ENCODE measurements around the gene GGTLC2.
A peak's percentile ranks its signal among the peaks of the same experiment; 100 is the strongest.
"Not testable (repeated sequence)": the region's sequence is repeated elsewhere in the genome, so short reads cannot be mapped to it uniquely, and the experiment has no call there.

GGTLC2 gene

DNA sequence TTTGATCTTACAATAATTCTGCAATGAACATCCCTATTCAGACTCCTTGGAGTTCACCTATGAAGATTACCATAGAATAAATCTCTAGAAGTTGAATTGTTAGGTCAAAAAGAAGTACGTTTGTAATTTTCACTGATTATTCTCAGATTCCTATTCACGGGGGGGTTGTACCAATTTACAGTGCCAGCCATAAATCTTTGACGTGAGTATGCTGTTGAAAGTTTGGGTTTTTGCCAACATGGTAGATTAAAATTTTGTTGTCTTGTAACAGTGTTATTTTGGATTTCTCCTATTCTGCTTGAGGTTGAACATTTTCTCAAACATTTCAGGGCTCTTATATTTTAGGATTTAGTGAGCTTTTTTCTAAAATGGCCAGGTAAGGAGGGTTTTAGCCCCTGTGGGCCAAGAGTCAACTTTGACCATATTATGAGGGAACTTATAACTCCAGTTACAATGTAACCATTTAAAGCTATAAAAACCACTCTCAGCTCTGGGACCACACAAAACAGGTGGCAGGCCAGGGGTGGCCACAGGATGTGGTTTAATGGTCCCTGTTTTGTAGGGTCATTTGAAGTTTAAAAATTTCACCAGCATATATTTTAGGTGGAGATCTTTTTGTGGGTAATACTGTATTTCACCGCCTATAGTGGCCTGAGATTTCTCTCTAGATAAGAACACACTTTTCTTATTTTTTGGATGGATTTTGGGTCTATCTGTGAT, 25.8 kb downstream of the GGTLC2 start:
- no peak for DNase-seq

GRCh38 chr22:22671506-22671905, 27.1 kb downstream of the GGTLC2 start:
- no peak for DNase-seq

DNA sequence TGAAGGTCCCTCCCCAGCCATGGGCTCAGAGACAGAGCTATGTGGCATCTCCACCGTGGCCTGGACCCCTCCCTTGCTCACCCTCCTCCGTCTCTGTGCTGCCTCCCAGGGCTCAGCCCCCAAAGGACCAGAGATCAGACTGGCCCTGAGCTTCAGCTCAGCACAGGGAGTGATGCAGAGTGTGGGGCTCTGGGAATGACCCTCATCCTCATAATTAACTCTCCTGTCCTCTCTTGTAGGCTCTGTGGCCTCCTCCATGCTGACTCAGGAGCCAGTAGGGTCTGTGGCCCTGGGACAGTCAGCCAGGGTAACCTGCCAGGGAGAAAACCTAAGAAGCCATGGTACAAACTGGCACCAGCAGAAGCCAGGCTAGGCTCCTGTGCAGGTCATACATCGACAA, 28.7 kb downstream of the GGTLC2 start:
- DNase-seq = no peak

GRCh38 chr22:22673628-22674027, 29.2 kb downstream of the GGTLC2 start:
- DNase-seq = no peak

GRCh38 chr22:22674467-22674866, 30.1 kb downstream of the GGTLC2 start:
- DNase-seq = no peak

- DNase-seq = no peak
These were observed 34.6 kb downstream of the GGTLC2 start for GRCh38 chr22:22678970-22679369.

GRCh38 chr22:22680396-22680795, 36.0 kb downstream of the GGTLC2 start:
- no peak for DNase-seq

DNA sequence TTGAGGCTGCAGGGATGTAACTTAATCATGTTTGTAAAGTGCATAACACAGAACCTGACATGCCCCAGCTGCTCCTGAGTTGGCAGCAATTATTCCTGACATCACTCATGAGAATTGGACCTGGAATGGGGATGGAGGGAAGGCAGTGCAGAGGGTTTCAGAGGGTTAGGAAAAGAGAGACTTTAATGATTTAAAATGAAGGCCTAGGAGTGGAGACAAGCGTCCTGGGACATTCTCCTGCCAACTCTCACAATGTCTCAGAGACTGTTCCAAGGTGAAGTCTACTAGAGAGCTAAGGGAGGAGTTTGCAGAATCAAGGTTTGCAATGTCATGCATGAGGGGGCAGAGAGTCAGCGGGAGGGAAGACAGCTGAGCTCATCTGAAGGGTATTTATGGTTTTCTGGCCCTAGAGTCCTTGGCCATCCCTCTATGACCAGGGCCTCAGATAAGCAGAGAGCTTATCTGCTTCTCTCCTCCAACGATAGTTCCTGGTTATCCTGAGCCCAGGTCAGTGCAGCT, 36.9 kb downstream of the GGTLC2 start:
- DNase-seq = no peak

DNA sequence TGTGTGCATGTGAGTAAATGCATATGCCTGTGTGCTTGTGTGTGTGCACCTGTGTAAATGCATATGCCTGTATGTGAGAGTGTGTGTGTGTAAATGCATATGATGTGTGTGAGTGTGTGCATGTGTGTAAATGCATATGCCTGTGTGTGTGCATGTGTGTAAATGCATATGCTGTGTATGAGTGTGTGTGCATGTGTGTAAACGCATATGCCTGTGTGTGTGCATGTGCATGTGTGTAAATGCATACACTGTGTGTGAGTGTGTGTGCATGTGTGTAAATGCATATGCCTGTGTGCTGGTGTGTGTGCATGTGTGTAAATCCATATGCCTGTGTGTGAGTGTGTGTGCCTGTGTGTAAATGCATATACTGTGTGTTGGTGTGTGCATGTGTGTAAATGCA, 37.8 kb downstream of the GGTLC2 start:
- no peak for DNase-seq

DNA sequence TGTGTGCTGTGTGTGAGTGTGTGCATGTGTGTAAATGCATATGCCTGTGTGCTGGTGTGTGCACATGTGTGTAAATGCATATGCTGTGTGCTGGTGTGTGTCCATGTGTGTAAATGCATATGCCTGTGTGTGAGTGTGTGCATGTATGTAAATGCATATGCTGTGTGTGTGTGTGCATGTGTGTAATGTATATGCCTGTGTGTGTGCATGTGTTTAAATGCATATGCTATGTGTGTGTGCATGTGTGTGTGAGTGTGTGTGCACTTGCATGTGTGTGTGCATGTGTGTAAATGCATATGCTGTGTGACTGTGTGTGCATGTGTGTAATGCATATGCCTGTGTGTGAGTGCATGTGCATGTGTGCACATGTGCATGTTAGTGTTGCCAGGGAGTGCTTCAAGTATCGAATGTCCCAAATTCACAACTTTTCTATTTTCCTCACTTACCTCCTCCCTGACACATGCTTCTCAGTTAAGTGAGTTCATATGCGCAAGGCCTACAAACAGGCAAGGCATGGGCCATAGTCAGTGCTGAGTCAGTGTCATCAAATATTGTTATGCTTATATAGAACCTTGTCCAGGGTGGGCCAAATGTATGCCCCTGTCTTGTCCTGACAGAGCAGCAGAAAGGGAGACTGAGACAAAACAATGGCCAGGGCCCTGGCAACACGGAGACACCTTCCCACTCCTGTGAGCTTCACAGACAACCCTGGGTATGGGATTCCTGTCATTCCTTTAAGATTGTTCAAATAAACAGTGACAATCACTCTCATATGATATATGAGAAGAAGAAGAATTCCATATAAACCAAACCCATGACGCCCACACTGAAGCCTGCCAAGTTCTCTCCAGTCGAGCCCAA, 38.6 kb downstream of the GGTLC2 start:
- no peak for DNase-seq

GRCh38 chr22:22683668-22684361, 39.4 kb downstream of the GGTLC2 start:
- DNase-seq = no peak

- peak; percentile 16 for DNase-seq
These were observed 40.5 kb downstream of the GGTLC2 start for GRCh38 chr22:22684580-22685561.

DNA sequence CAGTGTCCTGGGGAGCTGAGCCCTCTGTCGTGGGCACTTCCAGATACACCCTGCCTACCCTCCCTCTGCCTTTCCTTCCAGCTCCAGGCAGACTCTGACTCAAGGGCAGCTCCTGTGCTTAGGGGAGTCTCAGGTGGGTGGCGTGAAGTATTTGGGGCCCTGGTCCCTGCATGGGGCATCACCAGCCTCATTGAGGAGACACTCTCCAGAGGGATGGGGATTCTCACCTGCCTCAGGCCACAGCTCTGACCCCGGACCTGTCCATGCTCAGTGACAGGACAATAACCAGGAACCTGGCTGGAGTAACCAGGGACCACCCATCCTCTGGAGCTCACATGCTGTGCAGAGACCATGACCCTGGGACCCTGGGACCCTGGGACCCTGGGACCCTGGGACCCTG, 41.2 kb downstream of the GGTLC2 start:
- no peak for DNase-seq

- not testable (repeated sequence) for DNase-seq
These were observed 42.0 kb downstream of the GGTLC2 start for GRCh38 chr22:22686202-22687115.

- DNase-seq = peak; percentile 25
These were observed 43.5 kb downstream of the GGTLC2 start for GRCh38 chr22:22687638-22688500.

DNA sequence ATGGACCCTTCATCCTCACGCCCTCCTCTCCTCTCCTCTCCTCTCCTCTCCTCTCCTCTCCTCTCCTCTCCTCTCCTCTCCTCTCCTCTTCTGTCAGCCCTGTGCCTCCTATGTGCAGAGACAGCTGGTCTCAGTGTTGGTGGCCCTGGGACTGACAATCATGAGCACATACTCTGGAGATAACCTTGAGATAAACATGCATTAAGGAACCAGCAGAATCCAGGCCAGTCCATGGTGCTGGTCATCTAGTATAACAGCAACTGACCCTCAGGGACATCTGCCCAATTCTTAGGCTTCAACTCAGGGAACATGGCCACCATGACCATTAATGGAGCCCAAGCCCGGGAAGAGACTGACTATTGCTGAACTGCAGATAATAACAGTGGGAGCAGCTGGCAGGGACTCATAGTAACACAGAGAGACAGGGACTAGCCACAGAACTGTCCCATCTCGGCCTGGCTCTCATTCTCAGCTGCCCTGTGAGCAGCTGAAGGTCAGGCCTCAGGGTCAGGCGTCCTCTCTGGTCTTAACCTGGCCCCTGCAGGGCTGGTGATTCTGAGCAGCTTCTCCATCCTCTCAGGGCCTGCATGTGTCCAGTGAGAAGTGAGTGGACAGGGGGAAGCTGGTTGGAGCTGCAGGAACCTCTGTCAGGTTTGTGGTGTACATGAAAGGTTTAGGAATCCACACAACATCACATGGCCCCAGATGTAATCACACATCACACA, 45.4 kb downstream of the GGTLC2 start:
- no peak for DNase-seq

DNA sequence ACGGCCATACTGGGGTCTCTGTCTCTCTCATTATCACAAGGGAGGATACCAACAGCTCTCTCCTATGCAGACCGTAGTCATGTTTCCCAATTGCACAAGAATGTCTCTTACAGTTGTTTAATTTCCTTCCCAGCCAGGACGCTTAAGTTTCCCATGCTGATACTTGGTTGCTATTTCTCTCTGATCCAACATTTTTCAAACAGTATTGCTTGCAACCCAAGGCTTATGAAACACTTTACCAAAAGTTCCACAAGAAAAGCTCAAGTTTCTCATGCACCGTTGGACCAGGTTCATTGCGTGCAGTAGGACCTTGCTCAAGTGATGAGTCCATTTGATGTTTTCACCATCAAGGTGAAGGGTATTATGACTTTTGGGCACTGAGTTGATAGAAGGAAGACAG, 46.6 kb downstream of the GGTLC2 start:
- no peak for DNase-seq

- DNase-seq = no peak
These were observed 47.6 kb downstream of the GGTLC2 start for GRCh38 chr22:22691716-22692701.

Measured in CD4-positive, alpha-beta T cell treated with Interleukin-17A for 4 hours (primary cell).